Measurements from ENCODE around the gene NAV3.

Gene NAV3

DNA sequence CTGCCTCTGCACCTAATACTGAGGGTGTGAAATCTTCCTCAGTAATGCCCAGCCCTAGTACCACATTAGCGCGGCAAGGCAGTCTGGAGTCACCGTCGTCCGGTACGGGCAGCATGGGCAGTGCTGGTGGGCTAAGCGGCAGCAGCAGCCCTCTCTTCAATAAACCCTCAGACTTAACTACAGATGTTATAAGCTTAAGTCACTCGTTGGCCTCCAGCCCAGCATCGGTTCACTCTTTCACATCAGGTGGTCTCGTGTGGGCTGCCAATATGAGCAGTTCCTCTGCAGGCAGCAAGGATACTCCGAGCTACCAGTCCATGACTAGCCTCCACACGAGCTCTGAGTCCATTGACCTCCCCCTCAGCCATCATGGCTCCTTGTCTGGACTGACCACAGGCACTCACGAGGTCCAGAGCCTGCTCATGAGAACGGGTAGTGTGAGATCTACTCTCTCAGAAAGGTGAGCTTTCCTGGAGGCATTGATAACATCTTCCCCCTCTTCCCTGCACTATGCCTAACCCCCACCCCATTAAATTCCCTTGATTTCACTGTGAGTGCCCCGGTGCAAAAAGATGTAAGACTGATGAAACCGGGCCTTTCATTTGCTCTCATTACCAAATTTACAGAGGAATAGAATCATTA lies 291.4 kb downstream of the NAV3 start:
- peak in 1 of 14 donors; percentile 18 for DNase-seq

DNA sequence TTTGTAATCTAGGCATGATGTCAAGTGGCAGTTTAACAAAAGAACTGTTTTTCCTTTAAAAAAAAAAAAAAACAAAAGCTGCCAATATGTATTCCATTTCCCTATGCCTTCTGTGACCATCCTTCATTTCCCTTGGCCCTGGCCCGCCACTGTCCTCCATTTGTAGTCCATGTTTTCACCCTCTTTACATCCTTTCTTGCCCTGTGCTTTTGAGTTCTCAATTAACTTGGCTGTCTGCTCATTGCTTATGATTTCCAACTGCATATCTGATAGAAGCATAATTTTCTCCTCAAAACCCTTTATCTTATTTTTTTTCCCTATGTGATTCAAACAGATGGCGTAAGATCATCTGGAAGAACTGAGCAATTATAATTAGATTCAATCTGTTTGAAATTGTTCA lies 297.5 kb downstream of the NAV3 start:
- peak in 1 of 14 donors; percentile 62 for DNase-seq

- DNase-seq = no peak
These were observed 313.0 kb downstream of the NAV3 start for GRCh38 chr12:78143717-78144116.

GRCh38 chr12:78145398-78145797 lies 314.7 kb downstream of the NAV3 start:
- no peak for DNase-seq

DNA sequence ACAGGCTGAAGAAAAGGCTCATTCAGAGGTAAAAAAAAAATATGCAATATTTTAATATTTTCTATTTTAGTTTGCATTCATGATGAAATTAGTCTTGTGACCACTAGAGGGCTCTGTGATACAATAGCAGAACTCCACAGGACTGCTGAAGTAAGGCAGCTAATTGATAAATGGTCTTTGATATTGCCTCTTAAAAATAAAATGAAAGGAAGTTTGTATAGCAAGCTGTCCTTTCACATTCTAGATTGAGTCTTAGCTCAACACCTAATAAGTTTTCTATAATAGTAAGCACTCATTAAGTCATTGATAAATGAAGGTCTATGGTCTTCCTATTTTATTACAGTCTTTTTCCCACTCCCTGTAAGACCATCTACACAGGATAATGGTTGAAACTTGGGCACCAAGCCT lies 315.7 kb downstream of the NAV3 start:
- peak in 1 of 14 donors; percentile 27 for DNase-seq

- DNase-seq = peak in 3 of 14 donors; percentile 5 to 99 (median 15)
These were observed 318.8 kb downstream of the NAV3 start for GRCh38 chr12:78149459-78149858.

- no peak for DNase-seq
These were observed 324.9 kb downstream of the NAV3 start for GRCh38 chr12:78155546-78155945.

DNA sequence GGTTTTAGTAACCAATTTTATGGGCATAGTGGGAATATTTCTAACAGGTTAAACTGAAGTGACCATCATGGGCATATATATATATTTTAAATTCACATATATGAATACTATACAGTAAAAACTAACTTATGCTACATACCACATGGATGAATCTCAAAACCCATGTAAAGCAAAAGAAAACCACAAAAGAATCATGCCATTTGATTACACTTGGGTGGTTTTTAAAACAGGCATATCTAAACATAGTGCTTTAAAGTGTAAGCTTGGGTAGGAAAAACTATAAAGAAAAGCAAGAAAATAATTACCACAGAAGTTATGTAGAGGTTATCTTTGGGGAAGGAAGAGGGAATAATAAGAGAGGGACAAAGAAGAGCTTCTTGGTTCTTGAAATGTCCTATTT lies 326.1 kb downstream of the NAV3 start:
- no peak for DNase-seq

- DNase-seq = no peak
These were observed 326.5 kb downstream of the NAV3 start for GRCh38 chr12:78157199-78157598.

- DNase-seq = no peak
These were observed 333.5 kb downstream of the NAV3 start for GRCh38 chr12:78164154-78164553.

GRCh38 chr12:78167510-78167909 lies 336.8 kb downstream of the NAV3 start:
- no peak for DNase-seq

DNA sequence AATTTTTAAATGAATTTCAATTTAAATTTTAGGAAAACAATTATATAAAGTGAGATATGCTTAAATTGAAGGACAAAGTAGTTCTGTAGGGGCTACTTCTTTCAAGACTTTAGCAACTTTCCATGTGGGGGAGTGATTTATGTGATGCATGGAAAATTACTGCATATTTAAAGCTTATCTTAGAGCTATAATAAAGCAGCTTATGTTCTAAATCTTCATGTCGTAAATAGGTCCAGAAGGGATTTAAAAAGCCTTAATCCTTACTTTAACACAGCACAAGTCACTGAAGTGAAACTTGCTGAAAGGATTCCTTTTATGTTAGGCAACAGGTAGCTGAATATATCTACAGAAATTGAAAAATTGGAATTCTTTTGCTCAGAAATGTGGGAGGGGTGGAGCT lies 340.4 kb downstream of the NAV3 start:
- DNase-seq = no peak

DNA sequence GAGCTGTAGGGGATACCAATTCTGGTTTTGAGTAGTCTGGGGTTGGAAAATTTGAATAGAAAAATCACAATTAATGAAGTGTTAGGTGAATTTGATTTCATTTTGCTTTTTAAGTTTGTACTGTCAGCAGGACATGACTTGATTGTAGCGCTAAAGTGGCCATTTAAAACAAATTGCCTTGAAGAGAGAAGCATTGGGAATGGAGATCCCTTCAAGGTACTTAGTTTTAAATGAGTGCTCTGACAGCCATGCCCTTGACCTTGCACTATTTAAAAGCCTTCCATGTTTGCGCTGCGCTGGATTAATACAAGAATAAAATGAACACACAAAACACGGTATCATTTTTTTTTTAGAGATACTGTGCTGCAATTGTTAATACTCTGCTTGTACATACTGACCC lies 345.9 kb downstream of the NAV3 start:
- DNase-seq = no peak

GRCh38 chr12:78177298-78177697 lies 346.6 kb downstream of the NAV3 start:
- DNase-seq = no peak

DNA sequence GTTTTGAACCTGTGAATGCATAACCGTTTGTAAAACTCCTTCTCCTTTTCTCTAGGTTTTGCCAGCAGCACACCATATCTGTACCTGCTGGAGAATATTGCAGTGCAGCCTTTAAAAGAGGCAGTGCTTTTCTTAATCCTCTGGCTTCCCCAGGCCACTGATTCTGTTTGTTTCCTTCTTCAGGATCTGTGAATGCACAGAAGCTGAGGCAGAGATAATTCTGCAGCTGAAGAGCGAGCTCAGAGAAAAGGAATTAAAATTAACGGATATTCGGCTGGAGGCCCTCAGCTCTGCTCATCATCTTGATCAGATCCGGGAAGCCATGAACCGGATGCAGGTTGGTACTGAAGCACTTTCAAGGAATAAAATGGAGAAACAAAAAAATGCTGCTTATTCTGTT lies 348.7 kb downstream of the NAV3 start:
- peak in 1 of 14 donors; percentile 28 for DNase-seq

- DNase-seq = no peak
These were observed 351.0 kb downstream of the NAV3 start for GRCh38 chr12:78181544-78182162.

- DNase-seq = no peak
These were observed 353.1 kb downstream of the NAV3 start for GRCh38 chr12:78183824-78184223.

GRCh38 chr12:78185109-78185508 lies 354.4 kb downstream of the NAV3 start:
- DNase-seq = no peak

- DNase-seq = no peak
These were observed 355.0 kb downstream of the NAV3 start for GRCh38 chr12:78185651-78186050.

DNA sequence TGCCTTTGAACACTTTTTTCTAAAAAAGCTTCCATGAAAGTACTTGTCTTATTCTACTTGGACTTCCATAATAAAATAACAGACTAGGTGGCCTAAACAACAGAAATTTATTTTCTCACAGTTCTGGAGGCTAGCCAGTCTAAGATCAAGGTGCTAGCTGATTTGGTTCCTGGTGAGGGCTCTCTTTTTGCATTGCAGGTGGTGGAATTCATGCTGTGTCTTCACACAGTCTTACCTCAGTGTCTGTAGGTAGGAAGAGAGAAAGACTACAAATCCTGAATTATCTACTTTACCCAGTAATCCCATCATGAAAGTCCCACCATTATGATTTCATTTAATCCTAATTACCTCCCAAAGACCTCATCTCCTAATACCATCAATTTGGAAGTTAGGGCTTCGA lies 356.0 kb downstream of the NAV3 start:
- no peak for DNase-seq

DNA sequence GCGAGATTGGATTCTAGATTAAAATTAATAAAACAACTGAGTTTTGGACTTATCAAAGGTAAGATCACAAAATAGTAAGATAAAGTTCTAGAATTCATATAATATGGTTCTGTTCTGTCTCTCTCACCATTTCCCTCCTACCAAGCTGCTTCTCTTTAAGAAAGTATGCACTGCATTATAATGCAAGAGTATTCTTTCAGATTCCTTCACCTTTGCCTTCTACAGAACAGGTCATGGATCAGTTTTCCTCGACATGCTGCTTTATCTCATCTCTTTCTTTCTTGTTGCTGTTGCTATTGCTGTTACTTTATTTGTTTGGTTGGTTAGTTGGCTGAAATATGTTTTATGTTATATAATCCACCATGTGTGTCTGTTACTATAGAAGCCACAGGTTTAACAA lies 357.0 kb downstream of the NAV3 start:
- no peak for DNase-seq

DNA sequence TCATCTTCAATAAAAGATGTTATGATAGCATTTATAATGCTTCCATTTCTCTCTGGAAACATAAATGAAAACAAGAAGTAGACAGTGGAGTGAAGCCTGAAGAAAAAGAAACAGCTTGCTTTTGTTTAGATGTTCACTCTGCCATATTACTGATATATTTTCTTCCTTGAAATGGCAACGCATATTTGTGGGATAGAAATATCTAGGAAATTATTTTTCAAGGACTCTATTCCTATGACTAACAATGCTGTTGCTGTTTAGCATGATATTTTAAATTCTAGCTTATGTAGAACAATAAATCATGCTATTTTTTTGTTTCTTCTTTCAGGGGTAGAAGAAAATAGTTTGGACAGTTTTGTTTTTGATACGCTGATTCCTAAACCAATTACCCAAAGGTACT lies 359.0 kb downstream of the NAV3 start:
- no peak for DNase-seq

DNA sequence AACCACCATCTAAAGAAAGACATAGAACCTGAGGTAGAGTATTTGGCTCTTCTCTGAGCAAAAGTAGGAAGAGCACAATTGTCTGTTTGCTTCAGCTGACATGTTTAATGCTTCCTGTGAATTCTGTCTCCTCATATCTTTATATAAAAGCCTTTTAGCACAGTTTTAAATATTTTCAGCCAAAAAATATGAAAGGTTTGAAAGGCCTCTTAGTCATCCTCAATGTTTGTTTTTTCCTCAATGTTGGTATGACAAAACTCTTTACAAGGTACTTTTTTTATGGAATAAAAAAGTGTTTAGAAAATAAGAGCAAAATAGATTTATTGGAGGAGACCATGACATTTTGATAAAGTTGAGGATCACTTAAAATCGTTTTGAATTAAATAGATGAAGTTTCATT lies 360.9 kb downstream of the NAV3 start:
- DNase-seq = no peak

GRCh38 chr12:78192979-78193378 lies 362.3 kb downstream of the NAV3 start:
- DNase-seq = no peak

DNA sequence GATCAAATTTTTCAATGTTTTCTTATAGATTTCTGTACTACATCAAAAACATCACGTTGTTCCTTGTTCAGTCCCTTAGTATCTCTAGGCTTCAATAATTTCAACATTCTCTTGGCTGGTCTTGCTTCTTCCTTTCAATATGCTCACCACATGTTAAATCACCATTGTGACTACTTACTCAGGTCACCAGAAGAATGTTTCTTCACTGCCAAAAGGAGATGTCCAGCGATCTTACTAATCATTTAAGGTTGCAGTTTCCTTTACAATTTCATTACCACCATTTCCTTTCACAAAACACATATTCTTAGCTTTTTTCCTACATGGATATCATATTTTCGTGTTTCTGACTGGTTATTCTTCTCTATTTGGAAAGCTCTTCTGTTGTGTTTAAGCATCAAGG lies 363.8 kb downstream of the NAV3 start:
- no peak for DNase-seq
